ENCODE results near the gene SLC9A5. TPM values are rescaled to one million over a fixed set of nuclear protein-coding genes. Genes with fewer than 3 reads are reported as not detected.

SLC9A5 gene
- total and polyA plus RNA-seq, 10 of the 15 experiments (the other 5 are each of a cell fraction or from before 2014, with no cell fraction given): 0.26 to 5.7 (median 1.5) TPM

GRCh38 chr16:67244387-67245185 is 4.2 kb upstream of the SLC9A5 start:
- 2% methylated on average over 5 of the region's 5 CpGs for WGBS (ENCODE audit: insufficient coverage, insufficient replicate concordance, low lambda C conversion rate, missing lambda C conversion rate)
- no peak for TF ChIP-seq STAT1 (conservative IDR thresholded peaks at IDR 0.05)
- TF ChIP-seq NBN (IDR thresholded peaks at IDR 0.05): peak; percentile 46
- TF ChIP-seq HSF1 (IDR thresholded peaks at IDR 0.05; ENCODE audit: low read depth, low read length): no peak
- peak; percentile 43; the same call in 1 of the 2 replicates for TF ChIP-seq TAF1 (IDR thresholded peaks at IDR 0.05; ENCODE audit: borderline replicate concordance, low read depth, low read length)
- TF ChIP-seq SMARCA5 (IDR thresholded peaks at IDR 0.05): no peak
- TF ChIP-seq SMC3 (IDR thresholded peaks at IDR 0.05; ENCODE audit: borderline replicate concordance, low read length): no peak
- TF ChIP-seq SIX5 (IDR thresholded peaks at IDR 0.05; ENCODE audit: low read depth, low read length, severe bottlenecking): no peak
- TF ChIP-seq POLR2AphosphoS2 (IDR thresholded peaks at IDR 0.05; ENCODE audit: low read depth, low read length): 0 out of 2 replicates have a peak, but pooled peaks have one; percentile 30
- TF ChIP-seq BACH1 (IDR thresholded peaks at IDR 0.05; ENCODE audit: borderline replicate concordance): no peak
- TF ChIP-seq CBX5 (IDR thresholded peaks at IDR 0.05; ENCODE audit: low read depth): no peak
- TF ChIP-seq EGR1 (IDR thresholded peaks at IDR 0.05; ENCODE audit: borderline replicate concordance in 1 of 2, low read depth in 2 of 2, low read length in 2 of 2): peak in 1 of 2 experiments; percentile 79; a peak in 2 of 3 replicates
- TF ChIP-seq JUND (IDR thresholded peaks at IDR 0.05; ENCODE audit: low read depth, low read length): peak; percentile 76
- TF ChIP-seq SIN3A (IDR thresholded peaks at IDR 0.05; ENCODE audit: low read depth, low read length): 0 out of 2 replicates have a peak, but pooled peaks have one; percentile 37
- 0 out of 2 replicates have a peak, but pooled peaks have one; percentile 16 for TF ChIP-seq ZNF687 (IDR thresholded peaks at IDR 0.05)
- TF ChIP-seq EZH2 (IDR thresholded peaks at IDR 0.05; ENCODE audit: borderline replicate concordance, control insufficient read depth, low read depth, low read length): no peak

More at GRCh38 chr16:67244387-67245185, 4.2 kb upstream of the SLC9A5 start:
- peak; percentile 86 for FAIRE-seq
- Histone ChIP-seq H4K20me1 (ENCODE audit: control insufficient read depth, insufficient read depth) (no peaks in the 10 kb centered on the region), H3K79me2 (ENCODE audit: control insufficient read depth, insufficient read depth, low read length) (peaks cover 39% of the 10 kb centered on the region), H2AFZ (ENCODE audit: control insufficient read depth, low read depth, low read length) (peak overlapping the region; percentile 62), H3K27me3 (replicated peaks in 1 of 2; ENCODE audit: control insufficient read depth in 2 of 2, insufficient read depth in 2 of 2, low read length in 1 of 2) (no peaks in the 10 kb centered on the region; a peak in 1 of 4 replicates), H3K9ac (ENCODE audit: control insufficient read depth, insufficient read depth, low read length) (peak overlapping the region; percentile 82), H3K4me2 (ENCODE audit: control insufficient read depth, insufficient read depth) (peak overlapping the region; percentile 99), H3K36me3 (ENCODE audit: control insufficient read depth in 2 of 2, insufficient read depth in 2 of 2, low read length in 1 of 2) (no peaks in the 10 kb centered on the region; a peak in 2 of 4 replicates), H3K4me3 (peak overlapping the region; percentile 97), H3K27ac (ENCODE audit: control insufficient read depth, insufficient read depth) (peak overlapping the region; percentile 98), H3K4me1 (ENCODE audit: control insufficient read depth, insufficient read depth, low read length) (peaks cover 39% of the 10 kb centered on the region), H3K9me3 (replicated peaks; ENCODE audit: control insufficient read depth, insufficient read depth, low read length) (no peaks in the 10 kb centered on the region)
- SMC1A ChIA-PET (ENCODE audit: uncharacterized antibody, unreplicated experiment): interaction anchor here (0.5 to 2.1 kb wide), 8 partner anchors 10 to 1445 kb away, joined by 3 to 17 read pairs (median 6); partner anchors contain the start of genes E2F4 and TMEM208
- peak; percentile 60 for ATAC-seq
- in situ Hi-C loops (cut with MboI): no loop called here
- RAD21 ChIA-PET (ENCODE audit: unreplicated experiment): interaction anchor here (0.6 to 4.6 kb wide), 9 partner anchors 18 to 273 kb away, joined by 3 to 35 read pairs (median 4); partner anchors contain the start of genes ATP6V0D1, E2F4, PLEKHG4 and TMEM208
- DNase-seq (ENCODE audit: low read depth, low spot score): peak; percentile 78
- POLR2A ChIA-PET: interaction anchor here (0.6 to 8.0 kb wide), 11 partner anchors 18 to 317 kb away, joined by 3 to 100 read pairs (median 4); partner anchors contain the start of genes ATP6V0D1, E2F4, FBXL8 and NOL3
- CTCF ChIA-PET: interaction anchor here (0.7 to 4.9 kb wide), 14 partner anchors 16 to 292 kb away, joined by 3 to 29 read pairs (median 4); partner anchors contain the start of genes FBXL8, NOL3, TMEM208 and TRADD
- intact Hi-C loops (cut with micrococcal nuclease; ENCODE audit: unreplicated experiment): no loop called here
- TSS peak; percentile 38 for BruUV-seq (replicated peaks)
